Stimulated activated memory B cell treated with anti-CD40 and anti-IgM and Interleukin-4, amounts not matched to agents 10 μg/mL and 1 μg/mL and 100 μg/mL, for 72 hours (primary cell): ENCODE results near the gene SP6.

Source experiments
- ATAC-seq: fragments of 150-1000 bp; cut with Tn5 transposase; 2 replicates; pipeline ENCODE4 v1.10.0; 2021
- H3K27ac Mint-ChIP-seq: one replicate; pipeline ENCODE4 v1.8.0; 2022; ENCODE audit warnings: mild to moderate bottlenecking, mixed read lengths
- H3K27me3 Mint-ChIP-seq: one replicate; pipeline ENCODE4 v1.8.0; 2022; ENCODE audit warnings: mixed read lengths
- H3K36me3 Mint-ChIP-seq: one replicate; pipeline ENCODE4 v1.8.0; 2022; ENCODE audit warnings: mixed read lengths
- H3K4me1 Mint-ChIP-seq: one replicate; pipeline ENCODE4 v1.8.0; 2022; ENCODE audit warnings: mixed read lengths
- H3K4me3 Mint-ChIP-seq: one replicate; pipeline ENCODE4 v1.8.0; 2022; ENCODE audit warnings: mild to moderate bottlenecking, moderate library complexity, mixed read lengths
- H3K9me3 Mint-ChIP-seq: one replicate; pipeline ENCODE4 v1.8.0; 2022; ENCODE audit warnings: mixed read lengths

Gene SP6

DNA sequence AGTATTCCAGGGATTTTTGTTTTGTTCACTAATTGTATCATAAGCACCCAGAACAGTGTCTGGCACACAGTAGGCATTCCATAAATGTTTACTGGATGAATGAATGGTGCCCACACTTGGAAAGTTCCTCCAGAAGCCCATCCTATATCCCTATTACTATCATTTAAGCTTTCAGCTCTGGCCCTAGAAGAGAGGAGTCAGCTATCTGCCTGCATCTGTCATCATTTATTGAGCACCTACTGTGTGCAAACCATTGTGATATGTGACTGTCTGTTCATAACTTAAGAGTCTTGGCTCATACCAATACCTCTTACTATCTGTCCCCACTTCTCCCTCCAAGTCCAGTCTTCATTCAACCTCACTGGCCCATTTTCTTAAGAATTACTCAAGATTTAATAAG, 20.1 kb upstream of the SP6 start:
- Mint-ChIP-seq H3K36me3 (no peaks in the 10 kb centered on the region), H3K4me3 (no peak overlapping the region), H3K9me3 (no peaks in the 10 kb centered on the region), H3K27ac (no peak overlapping the region), H3K4me1 (peaks cover 23% of the 10 kb centered on the region), H3K27me3 (peaks cover 80% of the 10 kb centered on the region)
- no peak for ATAC-seq

DNA sequence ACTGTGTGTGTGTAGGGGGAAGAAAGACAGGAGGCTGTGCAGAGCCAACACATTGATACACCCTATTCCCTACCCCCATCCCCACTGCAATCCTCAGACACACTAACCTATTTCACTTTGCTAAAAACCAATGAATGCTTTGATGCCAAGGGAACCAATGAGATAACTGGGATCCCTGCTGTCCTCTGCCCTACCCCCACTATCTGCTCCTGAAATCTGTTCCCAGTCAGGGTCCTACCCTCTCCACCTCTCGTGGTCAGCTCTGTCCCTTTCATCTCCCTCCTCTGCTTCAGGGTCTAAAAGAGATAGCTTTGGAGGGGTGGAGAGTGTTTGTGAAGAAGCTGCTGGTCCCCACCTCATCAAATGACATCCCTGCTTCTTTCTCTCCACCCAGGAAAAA, 19.1 kb upstream of the SP6 start:
- H3K9me3 Mint-ChIP-seq, result no peaks in the 10 kb centered on the region
- peaks cover 75% of the 10 kb centered on the region for H3K27me3 Mint-ChIP-seq
- H3K36me3 Mint-ChIP-seq, result no peaks in the 10 kb centered on the region

DNA sequence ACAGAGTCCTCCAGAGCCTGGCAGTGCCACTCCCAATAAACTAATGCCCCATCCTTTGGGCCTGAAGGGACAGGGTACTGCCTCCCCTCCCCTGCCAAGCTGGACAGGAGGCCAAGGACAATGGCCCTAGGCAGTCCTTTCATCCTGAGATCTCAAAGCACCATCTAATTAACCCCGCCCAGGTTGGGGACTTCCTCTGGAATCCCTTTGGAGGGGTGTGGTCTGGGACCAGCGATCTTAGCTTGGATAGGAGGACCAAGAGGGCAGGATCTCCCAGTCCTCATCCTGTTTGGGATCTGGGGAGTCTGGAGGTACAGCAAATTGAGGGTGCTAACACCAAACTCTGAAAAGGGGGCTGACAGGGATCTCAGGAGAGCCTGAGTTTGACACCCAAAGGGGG, 18.2 kb upstream of the SP6 start:
- no peak overlapping the region for H3K4me3 Mint-ChIP-seq
- H3K9me3 Mint-ChIP-seq, result no peaks in the 10 kb centered on the region
- peaks cover 65% of the 10 kb centered on the region for H3K27me3 Mint-ChIP-seq
- ATAC-seq, result no peak
- peaks cover 21% of the 10 kb centered on the region for H3K4me1 Mint-ChIP-seq
- H3K36me3 Mint-ChIP-seq, result no peaks in the 10 kb centered on the region
- no peak overlapping the region for H3K27ac Mint-ChIP-seq

More for the DNA sequence above, 19.1 kb upstream of the SP6 start:
- Mint-ChIP-seq H3K27ac (no peak overlapping the region), H3K4me1 (peaks cover 23% of the 10 kb centered on the region), H3K4me3 (no peak overlapping the region)
- no peak for ATAC-seq

DNA sequence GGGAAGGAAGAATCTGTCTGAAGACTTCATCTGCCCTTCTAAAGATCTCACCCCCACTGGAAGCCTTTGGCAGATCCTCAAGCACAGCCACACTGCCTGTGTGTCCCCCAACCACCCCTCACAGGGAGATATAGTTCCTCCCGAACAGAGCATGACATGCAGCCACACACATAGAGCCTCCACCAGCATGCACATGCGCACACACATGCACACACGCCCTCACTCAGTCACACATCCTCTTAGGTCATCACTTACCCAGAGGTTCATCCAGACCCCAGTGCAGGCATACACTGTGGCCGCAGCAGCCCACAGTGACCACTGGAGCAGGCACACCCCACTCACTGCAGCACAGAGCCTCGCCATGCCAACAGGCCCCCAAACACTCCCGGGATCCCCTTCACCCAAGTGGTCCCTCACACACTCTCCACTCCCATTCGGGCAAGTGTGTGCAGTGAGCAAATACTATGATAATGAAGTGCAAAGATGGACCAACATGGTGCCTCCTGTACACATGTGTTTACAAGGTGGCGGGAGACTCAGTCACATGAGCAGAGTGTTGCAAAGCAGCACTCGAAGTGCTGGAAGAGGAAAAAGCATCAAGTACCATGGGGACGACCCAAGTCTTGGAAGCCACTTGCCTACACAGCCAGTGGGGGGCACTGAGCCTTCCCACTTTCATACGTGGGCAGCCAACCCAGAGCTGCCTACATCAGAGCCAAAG, 17.0 kb upstream of the SP6 start:
- H3K4me1 Mint-ChIP-seq, result peaks cover 14% of the 10 kb centered on the region
- ATAC-seq, result no peak
- no peaks in the 10 kb centered on the region for H3K36me3 Mint-ChIP-seq
- H3K27me3 Mint-ChIP-seq, result peaks cover 54% of the 10 kb centered on the region
- H3K27ac Mint-ChIP-seq, result no peak overlapping the region
- no peak overlapping the region for H3K4me3 Mint-ChIP-seq
- no peaks in the 10 kb centered on the region for H3K9me3 Mint-ChIP-seq

DNA sequence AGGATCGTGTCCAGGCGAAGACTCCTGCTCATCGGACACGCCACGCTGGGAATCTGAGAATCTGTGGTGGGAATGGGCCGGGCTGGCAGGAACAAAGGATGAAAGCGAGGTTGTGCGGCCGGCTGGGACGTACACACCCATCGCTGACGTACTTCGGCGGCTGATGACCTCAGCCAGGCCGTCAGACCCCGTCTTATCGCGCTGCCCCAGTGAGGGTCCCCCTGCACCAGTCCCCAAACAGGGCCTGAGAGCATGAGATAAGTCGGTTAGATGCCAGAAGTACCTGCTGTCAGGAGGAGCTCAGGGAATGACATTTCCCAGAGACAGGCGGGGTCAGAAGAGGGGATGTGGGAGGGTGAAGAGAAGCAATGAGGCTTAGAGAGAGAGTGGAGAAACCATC, 16.0 kb upstream of the SP6 start:
- Mint-ChIP-seq H3K36me3 (no peaks in the 10 kb centered on the region), H3K27me3 (peaks cover 44% of the 10 kb centered on the region), H3K9me3 (no peaks in the 10 kb centered on the region), H3K4me3 (no peak overlapping the region), H3K27ac (no peak overlapping the region), H3K4me1 (peaks cover 6% of the 10 kb centered on the region)
- no peak for ATAC-seq

- Mint-ChIP-seq H3K4me1 (no peaks in the 10 kb centered on the region), H3K9me3 (no peaks in the 10 kb centered on the region), H3K36me3 (no peaks in the 10 kb centered on the region), H3K27ac (no peak overlapping the region), H3K4me3 (no peak overlapping the region), H3K27me3 (peaks cover 40% of the 10 kb centered on the region)
- ATAC-seq, result no peak
Measured at GRCh38 chr17:47864791-47865216, 13.8 kb upstream of the SP6 start.

DNA sequence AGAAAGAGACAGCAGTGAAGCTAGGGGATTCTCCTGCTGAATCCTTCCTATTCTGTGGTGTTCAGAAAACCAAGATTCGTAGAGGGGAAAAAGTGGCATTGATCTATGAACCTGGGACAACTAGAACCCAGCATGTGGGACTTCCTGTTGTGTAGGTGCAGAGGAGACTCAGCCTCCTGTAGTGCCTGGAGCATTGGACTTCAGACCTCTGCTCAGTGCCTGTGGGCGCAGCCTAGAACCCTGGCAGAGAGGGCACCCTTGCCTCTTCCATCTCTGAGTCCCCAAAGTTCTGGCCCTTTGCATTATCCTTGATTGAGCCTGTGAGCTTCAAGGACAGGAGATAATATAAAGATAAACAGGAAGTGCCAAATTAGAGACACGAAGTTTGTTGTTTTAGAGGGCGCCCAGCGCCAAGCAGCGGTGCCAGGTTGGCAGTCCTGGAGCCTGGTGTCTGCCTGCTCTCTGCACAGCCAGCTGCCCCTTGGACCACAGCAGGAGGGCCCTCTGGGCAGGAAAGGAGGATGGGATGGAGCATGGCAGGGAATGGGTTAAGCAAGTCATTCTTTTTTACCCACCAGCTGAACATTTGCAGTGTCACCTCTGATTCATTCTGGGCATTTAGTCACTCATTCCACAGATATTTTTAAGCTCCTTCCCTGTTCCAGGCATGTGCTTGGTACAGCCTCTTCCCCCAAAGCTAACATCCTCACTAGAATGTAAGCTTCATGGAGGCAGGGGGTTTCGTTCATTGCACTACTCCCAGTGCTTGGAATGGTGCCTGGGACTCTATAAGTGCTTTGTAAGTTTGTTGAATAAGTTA, 11.9 kb upstream of the SP6 start:
- H3K4me3 Mint-ChIP-seq, result no peak overlapping the region
- H3K27me3 Mint-ChIP-seq, result peaks cover 39% of the 10 kb centered on the region
- H3K36me3 Mint-ChIP-seq, result no peaks in the 10 kb centered on the region
- H3K4me1 Mint-ChIP-seq, result no peaks in the 10 kb centered on the region
- no peak overlapping the region for H3K27ac Mint-ChIP-seq
- ATAC-seq, result no peak
- no peaks in the 10 kb centered on the region for H3K9me3 Mint-ChIP-seq

- no peak for ATAC-seq
- Mint-ChIP-seq H3K4me3 (no peak overlapping the region), H3K27me3 (peaks cover 45% of the 10 kb centered on the region), H3K9me3 (no peaks in the 10 kb centered on the region), H3K4me1 (no peaks in the 10 kb centered on the region), H3K27ac (no peak overlapping the region), H3K36me3 (no peaks in the 10 kb centered on the region)
Measured at GRCh38 chr17:47860386-47860785, 9.4 kb upstream of the SP6 start.

GRCh38 chr17:47857551-47858455, 6.8 kb upstream of the SP6 start:
- ATAC-seq, result no peak
- Mint-ChIP-seq H3K27me3 (peaks cover 67% of the 10 kb centered on the region), H3K4me1 (no peaks in the 10 kb centered on the region), H3K27ac (no peak overlapping the region), H3K4me3 (no peak overlapping the region), H3K9me3 (no peaks in the 10 kb centered on the region), H3K36me3 (no peaks in the 10 kb centered on the region)

DNA sequence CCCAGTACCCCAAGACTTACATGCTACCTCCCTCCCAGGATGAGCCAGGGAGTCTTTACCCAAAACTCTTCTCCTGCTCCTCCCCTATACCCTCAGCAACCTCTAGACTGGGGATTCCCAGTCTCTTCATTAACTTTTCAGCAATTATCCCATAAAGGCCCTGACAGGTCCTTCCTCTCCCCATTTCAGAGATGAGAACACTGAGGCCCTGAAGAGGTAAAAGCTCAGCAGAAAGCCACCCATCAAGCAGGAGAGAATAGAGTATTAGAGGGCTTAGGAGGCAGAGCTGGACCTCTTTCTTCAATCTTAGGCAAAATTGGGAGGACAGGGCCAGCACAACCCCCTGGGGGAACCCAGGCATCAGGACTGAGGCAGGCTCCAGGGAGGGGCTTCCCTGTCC, 5.9 kb upstream of the SP6 start:
- H3K27ac Mint-ChIP-seq, result no peak overlapping the region
- no peaks in the 10 kb centered on the region for H3K36me3 Mint-ChIP-seq
- H3K9me3 Mint-ChIP-seq, result no peaks in the 10 kb centered on the region
- peaks cover 9% of the 10 kb centered on the region for H3K4me1 Mint-ChIP-seq
- H3K4me3 Mint-ChIP-seq, result no peak overlapping the region
- no peak for ATAC-seq
- H3K27me3 Mint-ChIP-seq, result peaks cover 76% of the 10 kb centered on the region

DNA sequence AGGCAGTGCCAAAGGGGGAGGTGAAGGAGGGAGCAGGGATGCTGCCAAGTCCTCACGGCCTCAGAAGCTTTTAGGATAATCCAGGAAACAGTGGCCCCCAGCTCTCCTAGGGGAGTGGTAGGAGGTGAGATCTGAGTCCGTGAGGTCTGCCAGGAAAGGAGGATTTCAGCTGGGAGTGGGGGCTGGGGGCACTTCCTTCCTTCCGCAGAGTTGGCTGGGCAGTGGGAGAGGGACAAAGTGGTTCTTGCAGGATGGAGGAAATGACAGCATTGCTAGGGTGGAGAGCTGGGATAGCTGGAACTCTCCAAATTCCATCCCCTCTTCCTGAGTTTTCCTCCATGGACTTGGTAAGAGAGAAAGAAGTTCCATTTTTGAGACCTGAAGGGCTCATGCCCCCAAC, 4.8 kb upstream of the SP6 start:
- no peak overlapping the region for H3K4me3 Mint-ChIP-seq
- no peak for ATAC-seq
- no peaks in the 10 kb centered on the region for H3K36me3 Mint-ChIP-seq
- H3K9me3 Mint-ChIP-seq, result no peaks in the 10 kb centered on the region
- H3K4me1 Mint-ChIP-seq, result peaks cover 14% of the 10 kb centered on the region
- H3K27me3 Mint-ChIP-seq, result peaks cover 81% of the 10 kb centered on the region
- H3K27ac Mint-ChIP-seq, result no peak overlapping the region

GRCh38 chr17:47853616-47854015, 2.7 kb upstream of the SP6 start:
- no peak overlapping the region for H3K27ac Mint-ChIP-seq
- no peaks in the 10 kb centered on the region for H3K36me3 Mint-ChIP-seq
- no peaks in the 10 kb centered on the region for H3K9me3 Mint-ChIP-seq
- ATAC-seq, result no peak
- peaks cover 20% of the 10 kb centered on the region for H3K4me1 Mint-ChIP-seq
- H3K27me3 Mint-ChIP-seq, result peaks cover 81% of the 10 kb centered on the region
- no peak overlapping the region for H3K4me3 Mint-ChIP-seq

GRCh38 chr17:47852113-47852949, 1.4 kb upstream of the SP6 start:
- H3K9me3 Mint-ChIP-seq, result no peaks in the 10 kb centered on the region
- peaks cover 21% of the 10 kb centered on the region for H3K4me1 Mint-ChIP-seq
- H3K4me3 Mint-ChIP-seq, result peak overlapping the region; percentile 61
- ATAC-seq, result no peak
- H3K36me3 Mint-ChIP-seq, result no peaks in the 10 kb centered on the region
- H3K27ac Mint-ChIP-seq, result no peak overlapping the region
- H3K27me3 Mint-ChIP-seq, result peaks cover 88% of the 10 kb centered on the region

- H3K27me3 Mint-ChIP-seq, result peaks cover 88% of the 10 kb centered on the region
- no peak overlapping the region for H3K27ac Mint-ChIP-seq
Measured at GRCh38 chr17:47851764-47852112, 775 bp upstream of the SP6 start.

GRCh38 chr17:47850373-47850691, 631 bp downstream of the SP6 start:
- Mint-ChIP-seq H3K4me3 (peak overlapping the region; percentile 45), H3K27me3 (peaks cover 88% of the 10 kb centered on the region), H3K9me3 (no peaks in the 10 kb centered on the region), H3K36me3 (no peaks in the 10 kb centered on the region), H3K4me1 (peaks cover 31% of the 10 kb centered on the region), H3K27ac (no peak overlapping the region)
- no peak for ATAC-seq

More at GRCh38 chr17:47851764-47852112, 775 bp upstream of the SP6 start:
- Mint-ChIP-seq H3K4me1 (peaks cover 26% of the 10 kb centered on the region), H3K4me3 (peak overlapping the region; percentile 61), H3K36me3 (no peaks in the 10 kb centered on the region), H3K9me3 (no peaks in the 10 kb centered on the region)
- ATAC-seq, result no peak
